Breast epithelium (tissue), 4 donors: ENCODE results near the gene ALOXE3. TPM values are rescaled to one million over a fixed set of nuclear protein-coding genes. Genes with fewer than 3 reads are reported as not detected.
"Not testable (repeated sequence)": the region's sequence is repeated elsewhere in the genome, so short reads cannot be mapped to it uniquely, and the experiment has no call there.

Experiments
- DNase-seq, 2 donors: peaks; one replicate each; pipeline ENCODE4 v3.0.0-alpha.2; 2019; ENCODE audit warnings: low spot score in 2 of 2
- H3K27ac ChIP-seq, 2 donors: fragments of 200-600 bp; sonication (generic) in 1 of 2; one replicate each; pipeline ENCODE4 v1.5.1; 2016 to 2019; ENCODE audit warnings: mild to moderate bottlenecking in 1 of 2
- H3K27me3 ChIP-seq, 2 donors: fragments of 200-600 bp; sonication (generic) in 1 of 2; one replicate each; pipeline versions ENCODE4 v1.5.1 to v1.6.0; 2017 to 2019; ENCODE audit warnings: control low read depth in 1 of 2, mild to moderate bottlenecking in 1 of 2
- H3K36me3 ChIP-seq: fragments of 200-600 bp; one replicate; pipeline ENCODE4 v1.5.1; 2019
- H3K4me1 ChIP-seq, 2 donors: fragments of 200-600 bp; sonication (generic); one replicate each; pipeline ENCODE4 v1.5.1; 2016 to 2019; ENCODE audit warnings: control low read depth in 1 of 2
- H3K4me3 ChIP-seq, 3 donors: fragments of 200-600 bp; sonication (generic); 1 replicate in 2 of 3; 2 replicates in 1 of 3; pipeline ENCODE4 v1.5.1; 2016 to 2019; ENCODE audit warnings: mild to moderate bottlenecking in 3 of 3, moderate library complexity in 2 of 3
- H3K9me3 ChIP-seq, 2 donors: fragments of 200-600 bp; sonication (generic) in 1 of 2; one replicate each; pipeline ENCODE4 v1.5.1; 2016 to 2019; ENCODE audit warnings: control low read depth in 1 of 2
- POLR2A ChIP-seq: fragments of 450-650 bp; IDR thresholded peaks from one replicate; pipeline ENCODE4 v1.6.1; 2016; ENCODE audit warnings: antibody characterized with exemption, mild to moderate bottlenecking, moderate library complexity
- POLR2AphosphoS5 ChIP-seq, 3 donors: sonication (generic); formaldehyde crosslinking; IDR thresholded peaks; one replicate each; pipeline ENCODE4 v1.6.1; 2017; ENCODE audit warnings: antibody characterized with exemption in 3 of 3
- intact Hi-C: fragments of 100-400 bp; cut with DNase I; formaldehyde crosslinking; loops from one replicate; pipeline ENCODE4 v1.15.1; 2023; ENCODE audit warnings: low total_unique reads
- total RNA-seq, 3 donors: library from RNA; depleted of rRNA; stranded (reverse); fragments of >200 nt; gene quantifications; one replicate each; pipeline ENCODE4 v1.1.0, GENCODE V29; 2016
- TF ChIP-seq, protein P1 (sequence below), 3 donors: fragments of 450-650 bp; IDR thresholded peaks; one replicate each; pipeline ENCODE4 v1.5.1; 2016 to 2017; ENCODE audit warnings: antibody characterized with exemption in 3 of 3, mild to moderate bottlenecking in 3 of 3, moderate library complexity in 3 of 3

ALOXE3 gene
- total RNA-seq, 3 donors from 2014 or later, result 0.73 TPM; not detected in 2

DNA sequence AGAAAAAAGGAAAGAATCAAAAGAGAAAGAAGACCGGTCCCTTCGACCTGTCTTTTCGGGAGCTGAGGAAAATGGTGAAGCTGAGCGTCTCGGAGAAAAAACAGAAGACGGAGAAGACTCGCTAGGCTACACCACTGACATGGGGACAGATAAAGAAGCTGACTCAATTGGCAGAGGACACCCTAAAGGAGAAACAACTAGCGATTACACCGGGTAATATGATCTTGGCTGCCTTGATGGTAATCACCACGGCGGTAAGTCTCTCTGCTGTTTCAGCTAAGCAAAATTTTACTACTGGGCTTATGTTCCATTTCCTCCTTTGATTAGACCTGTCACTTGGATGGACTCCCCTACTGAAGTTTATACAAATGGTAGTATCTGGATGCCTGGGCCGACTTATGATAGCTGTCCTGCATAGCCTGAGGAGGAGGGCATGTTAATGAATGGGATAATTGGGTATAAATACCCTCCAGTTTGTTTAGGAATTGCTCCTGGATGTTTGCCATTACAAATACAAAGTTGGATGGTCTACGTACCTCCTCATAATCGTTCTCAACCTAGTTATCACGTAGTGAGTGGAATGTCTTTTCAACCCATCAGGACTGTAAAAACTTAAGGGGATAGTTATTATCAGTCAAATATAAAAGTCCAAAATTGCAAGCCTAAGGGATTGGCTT is 55.4 kb downstream of the ALOXE3 start:
- Histone ChIP-seq H3K4me3 (peak overlapping the region in 2 of 3 donors; percentile 13 to 27), H3K27ac (no peak overlapping the region), H3K36me3 (no peaks in the 10 kb centered on the region), H3K27me3 (peaks cover 4 to 43% of the 10 kb centered on the region in 2 donors), H3K9me3 (no peaks in the 10 kb centered on the region), H3K4me1 (no peaks in the 10 kb centered on the region)
- intact Hi-C loops, result no loop called here
- TF ChIP-seq POLR2AphosphoS5 (IDR thresholded peaks at IDR 0.05), result no peak
- TF ChIP-seq, protein P1, sequence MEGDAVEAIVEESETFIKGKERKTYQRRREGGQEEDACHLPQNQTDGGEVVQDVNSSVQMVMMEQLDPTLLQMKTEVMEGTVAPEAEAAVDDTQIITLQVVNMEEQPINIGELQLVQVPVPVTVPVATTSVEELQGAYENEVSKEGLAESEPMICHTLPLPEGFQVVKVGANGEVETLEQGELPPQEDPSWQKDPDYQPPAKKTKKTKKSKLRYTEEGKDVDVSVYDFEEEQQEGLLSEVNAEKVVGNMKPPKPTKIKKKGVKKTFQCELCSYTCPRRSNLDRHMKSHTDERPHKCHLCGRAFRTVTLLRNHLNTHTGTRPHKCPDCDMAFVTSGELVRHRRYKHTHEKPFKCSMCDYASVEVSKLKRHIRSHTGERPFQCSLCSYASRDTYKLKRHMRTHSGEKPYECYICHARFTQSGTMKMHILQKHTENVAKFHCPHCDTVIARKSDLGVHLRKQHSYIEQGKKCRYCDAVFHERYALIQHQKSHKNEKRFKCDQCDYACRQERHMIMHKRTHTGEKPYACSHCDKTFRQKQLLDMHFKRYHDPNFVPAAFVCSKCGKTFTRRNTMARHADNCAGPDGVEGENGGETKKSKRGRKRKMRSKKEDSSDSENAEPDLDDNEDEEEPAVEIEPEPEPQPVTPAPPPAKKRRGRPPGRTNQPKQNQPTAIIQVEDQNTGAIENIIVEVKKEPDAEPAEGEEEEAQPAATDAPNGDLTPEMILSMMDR (IDR thresholded peaks at IDR 0.05), result no peak
- no peak for TF ChIP-seq POLR2A
- no peak for DNase-seq

DNA sequence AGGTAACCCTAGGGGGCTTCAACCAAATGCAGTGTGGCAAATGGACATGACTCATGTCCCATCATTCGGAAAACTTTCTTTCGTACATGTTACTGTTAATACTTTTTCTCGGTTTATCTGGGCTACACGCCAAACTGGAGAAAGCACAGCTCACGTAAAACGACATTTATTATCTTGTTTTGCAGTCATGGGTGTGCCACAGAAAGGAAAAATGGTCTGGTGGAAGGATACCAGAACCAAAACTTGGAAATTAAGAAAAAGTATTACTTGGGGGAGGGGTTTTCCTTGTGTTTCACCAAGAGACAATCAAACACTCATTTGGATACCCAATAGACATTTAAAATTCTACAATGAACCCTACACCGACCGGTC is 55.9 kb downstream of the ALOXE3 start:
- no peak for DNase-seq
- H3K27me3 ChIP-seq, result peaks cover 4 to 43% of the 10 kb centered on the region in 2 donors
- H3K27ac ChIP-seq, result no peak overlapping the region
- intact Hi-C loops, result no loop called here
- TF ChIP-seq POLR2A, result no peak
- no peak for TF ChIP-seq POLR2AphosphoS5 (IDR thresholded peaks at IDR 0.05)
- TF ChIP-seq, protein P1 (IDR thresholded peaks at IDR 0.05), result no peak
- no peaks in the 10 kb centered on the region for H3K4me1 ChIP-seq
- no peaks in the 10 kb centered on the region for H3K36me3 ChIP-seq
- peak overlapping the region in 1 of 3 donors; percentile 13 for H3K4me3 ChIP-seq
- no peaks in the 10 kb centered on the region for H3K9me3 ChIP-seq

DNA sequence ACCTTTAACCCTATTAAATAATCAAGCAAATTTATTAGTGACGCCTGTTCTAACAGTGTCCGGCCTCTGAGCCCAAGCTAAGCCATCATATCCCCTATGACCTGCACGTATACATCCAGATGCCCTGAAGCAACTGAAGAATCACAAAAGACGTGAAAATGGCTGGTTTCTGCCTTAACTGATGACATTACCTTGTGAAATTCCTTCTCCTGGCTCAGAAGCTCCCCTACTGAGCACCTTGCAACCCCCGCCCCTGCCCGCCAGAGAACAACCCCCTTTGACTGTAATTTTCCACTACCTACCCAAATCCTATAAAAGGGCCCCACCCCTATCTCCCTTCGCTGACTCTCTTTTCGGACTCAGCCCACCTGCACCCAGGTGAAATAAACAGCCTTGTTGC is 56.5 kb downstream of the ALOXE3 start:
- H3K27me3 ChIP-seq, result peaks cover 4 to 43% of the 10 kb centered on the region in 2 donors
- H3K27ac ChIP-seq, intact Hi-C loops, H3K36me3 ChIP-seq, H3K9me3 ChIP-seq, DNase-seq, H3K4me1 ChIP-seq, H3K4me3 ChIP-seq: not testable (repeated sequence)

DNA sequence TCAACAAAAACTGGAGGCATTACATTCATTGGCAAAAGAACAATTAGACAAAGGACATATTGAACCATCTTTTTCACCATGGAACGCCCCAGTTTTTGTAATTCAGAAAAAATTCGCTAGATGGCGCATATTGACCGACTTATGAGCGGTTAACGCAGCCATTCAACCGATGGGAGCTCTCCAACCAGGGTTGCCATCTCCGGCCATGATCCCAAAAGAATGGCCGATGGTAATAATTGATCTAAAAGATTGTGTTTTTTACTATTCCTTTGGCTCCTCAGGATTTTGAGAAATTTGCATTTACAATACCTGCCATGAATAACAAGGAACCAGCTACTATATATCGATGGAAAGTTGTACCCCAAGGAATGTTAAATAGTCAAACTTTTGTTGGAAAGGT is 58.0 kb downstream of the ALOXE3 start:
- no peaks in the 10 kb centered on the region for H3K36me3 ChIP-seq
- peaks cover 4 to 43% of the 10 kb centered on the region in 2 donors for H3K27me3 ChIP-seq
- TF ChIP-seq, protein P1 (IDR thresholded peaks at IDR 0.05), result peak; percentile 80 to 83 (median 81)
- no peak for TF ChIP-seq POLR2A
- H3K4me1 ChIP-seq, result no peaks in the 10 kb centered on the region
- H3K27ac ChIP-seq, result no peak overlapping the region
- no peaks in the 10 kb centered on the region for H3K9me3 ChIP-seq
- intact Hi-C loops, result no loop called here
- no peak overlapping the region for H3K4me3 ChIP-seq
- peak in 1 of 2 donors; percentile 64 for DNase-seq

DNA sequence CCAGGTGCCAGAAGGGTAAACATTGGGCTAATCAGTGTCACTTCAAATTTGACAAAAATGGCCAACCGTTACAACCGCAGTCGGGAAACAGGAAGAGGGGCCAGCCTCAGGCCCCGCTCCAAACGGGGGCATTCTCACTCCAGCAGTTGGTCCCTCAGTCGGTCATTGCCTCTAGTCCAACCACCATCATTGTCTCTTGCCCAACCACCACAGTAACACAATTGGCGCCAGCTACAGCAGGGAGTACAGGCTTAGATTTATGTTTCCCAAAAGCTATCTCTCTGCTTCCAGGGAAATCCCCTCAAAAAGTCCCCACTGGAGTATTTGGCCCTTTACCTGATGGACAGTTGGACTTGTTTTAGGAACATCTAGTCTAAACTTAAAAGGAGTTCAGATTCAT is 59.2 kb downstream of the ALOXE3 start:
- TF ChIP-seq, protein P1 (IDR thresholded peaks at IDR 0.05), result no peak
- TF ChIP-seq POLR2A, result no peak

More for the DNA sequence above, 59.2 kb downstream of the ALOXE3 start:
- no peaks in the 10 kb centered on the region for H3K9me3 ChIP-seq
- no peaks in the 10 kb centered on the region for H3K4me1 ChIP-seq
- H3K36me3 ChIP-seq, result no peaks in the 10 kb centered on the region
- no peak overlapping the region for H3K27ac ChIP-seq
- DNase-seq, result no peak
- intact Hi-C loops, result no loop called here
- H3K4me3 ChIP-seq, result no peak overlapping the region
- H3K27me3 ChIP-seq, result peaks cover 4 to 42% of the 10 kb centered on the region in 2 donors
